GDM1 (cell line): Measurements from ENCODE around the gene JAG2.
A peak's percentile ranks its signal among the peaks of the same experiment; 100 is the strongest.

Experiments used
- DNase-seq: peaks from one replicate; lab custom pipeline; 2025; lab: John Stamatoyannopoulos, UW

Gene JAG2

DNA sequence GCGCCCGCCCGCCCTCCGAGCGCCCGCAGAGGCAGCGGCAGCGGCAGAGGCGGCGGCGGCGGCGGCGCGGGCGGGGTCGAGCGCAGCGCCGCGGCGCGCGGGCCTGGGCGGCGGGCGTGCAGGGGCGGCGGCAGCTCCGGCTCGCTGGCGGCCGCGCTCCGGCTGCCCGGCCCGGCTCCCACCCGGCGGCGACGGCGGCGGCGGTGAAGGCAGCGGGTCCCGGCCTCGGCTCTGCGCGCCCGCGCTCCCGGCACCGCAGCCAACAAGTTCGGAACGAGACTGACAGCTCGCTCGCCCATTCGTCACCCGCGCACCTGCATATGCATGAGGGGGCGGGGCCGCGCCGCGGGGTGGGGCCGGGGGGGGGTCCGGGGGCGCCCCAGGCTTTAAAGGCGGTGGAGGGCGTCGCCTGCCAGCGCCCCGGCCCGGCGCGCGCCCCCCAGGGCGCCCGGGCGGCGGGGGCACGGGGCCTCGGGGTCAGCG is at the start of gene JAG2:
Gene JAG2 (minus strand): TSS at position 281 of the 483 bp plus-strand sequence. CDS start 356 bp downstream, outside the sequence.
- peak; percentile 35 for DNase-seq

DNA sequence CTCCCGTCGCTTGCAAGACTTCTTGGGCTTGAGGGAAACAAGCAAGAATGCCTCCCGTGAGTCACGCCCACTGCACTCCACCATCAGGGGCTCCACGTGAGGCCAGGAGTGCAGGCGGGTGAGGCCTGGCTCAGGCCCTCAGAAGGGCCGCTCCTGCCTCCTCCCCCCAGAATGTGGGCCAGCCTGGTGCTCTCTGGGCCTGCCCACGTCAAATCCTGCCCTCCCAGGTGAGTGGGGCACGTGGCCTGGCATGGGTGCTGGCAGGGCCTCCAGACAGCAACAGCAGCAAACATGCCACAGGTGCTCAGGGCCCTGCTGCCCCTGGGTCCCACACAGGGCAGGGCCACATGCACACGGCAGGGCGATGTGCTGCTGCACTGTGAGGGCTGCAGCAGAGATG is 49.2 kb upstream of the JAG2 start:
- no peak for DNase-seq

DNA sequence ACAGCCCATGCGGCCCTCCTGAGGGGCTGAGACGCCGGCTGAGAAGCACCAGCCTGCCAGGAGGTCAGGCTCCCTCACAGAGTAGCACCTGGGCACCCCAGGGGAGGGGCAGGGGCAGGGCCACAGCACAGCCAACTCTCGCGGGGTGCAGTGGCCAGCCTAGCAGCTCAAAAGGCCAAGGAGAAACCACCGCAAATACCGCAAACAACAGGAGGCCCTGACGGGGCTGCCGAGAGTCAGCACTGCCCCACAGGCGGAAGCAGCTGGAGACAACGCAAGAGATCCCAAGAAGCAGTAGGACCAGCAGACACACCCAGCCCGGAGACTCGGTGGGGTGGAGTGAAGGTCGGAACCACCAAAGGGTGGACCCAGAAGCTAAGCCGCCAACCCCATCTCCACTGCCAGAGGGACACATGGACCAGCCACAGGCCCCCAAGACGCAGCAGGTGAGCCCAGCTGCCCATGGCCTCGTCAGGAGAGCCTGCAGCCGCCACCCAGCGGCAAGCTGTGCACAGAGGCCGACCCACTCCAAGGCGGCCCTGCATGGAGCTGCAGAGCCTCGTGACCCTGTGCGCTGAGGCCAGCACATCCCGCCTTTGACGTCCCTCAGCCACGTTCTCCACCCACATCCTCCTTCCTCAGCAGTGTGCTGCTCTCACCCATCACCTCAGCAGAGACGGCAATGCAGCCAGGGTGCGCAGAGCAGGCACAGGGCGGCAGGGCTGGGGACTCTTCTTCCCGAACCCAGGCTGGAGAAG is 48.1 kb upstream of the JAG2 start:
- DNase-seq = no peak

DNA sequence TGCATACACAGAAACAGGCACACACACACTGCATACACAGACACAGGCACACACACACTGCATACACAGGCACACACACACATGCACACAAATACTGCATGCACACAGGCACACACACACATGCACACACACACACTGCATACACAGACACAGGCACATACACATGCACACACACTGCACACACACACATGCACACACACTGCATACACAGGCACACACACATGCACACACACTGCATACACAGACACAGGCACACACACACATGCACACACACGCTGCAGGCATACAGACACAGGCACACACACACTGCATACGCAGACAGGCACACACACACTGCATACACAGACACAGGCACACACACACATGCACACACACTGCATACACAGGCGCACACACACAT is 47.0 kb upstream of the JAG2 start:
- DNase-seq = no peak

DNA sequence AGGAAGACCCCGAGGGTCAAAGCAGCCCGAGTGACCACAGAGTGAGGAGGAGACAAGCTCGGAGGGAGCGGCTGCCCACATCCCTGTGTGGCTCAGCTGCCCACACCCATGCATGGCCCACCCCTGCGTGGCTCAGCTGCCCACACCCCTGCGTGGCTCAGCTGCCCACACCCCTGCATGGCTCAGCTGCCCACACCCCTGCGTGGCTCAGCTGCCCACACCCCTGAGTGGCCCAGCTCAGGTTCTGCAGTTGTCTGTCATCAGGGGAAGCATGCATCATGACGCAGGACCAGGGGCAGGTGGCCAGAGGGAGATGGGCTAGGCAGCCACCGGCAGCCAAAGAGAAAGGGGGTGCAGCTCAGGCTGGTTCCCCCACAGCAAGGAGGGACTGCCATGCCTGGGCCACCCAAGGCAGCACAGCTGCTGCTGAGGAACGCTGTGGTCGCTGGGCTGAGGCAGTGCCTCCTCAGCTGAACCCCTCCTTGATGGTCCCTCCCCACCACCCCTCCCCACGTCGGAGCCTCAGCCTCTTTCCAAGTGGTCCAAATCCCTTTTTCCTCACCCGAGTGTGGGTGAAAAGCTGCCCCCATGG is 45.8 kb upstream of the JAG2 start:
- no peak for DNase-seq

DNA sequence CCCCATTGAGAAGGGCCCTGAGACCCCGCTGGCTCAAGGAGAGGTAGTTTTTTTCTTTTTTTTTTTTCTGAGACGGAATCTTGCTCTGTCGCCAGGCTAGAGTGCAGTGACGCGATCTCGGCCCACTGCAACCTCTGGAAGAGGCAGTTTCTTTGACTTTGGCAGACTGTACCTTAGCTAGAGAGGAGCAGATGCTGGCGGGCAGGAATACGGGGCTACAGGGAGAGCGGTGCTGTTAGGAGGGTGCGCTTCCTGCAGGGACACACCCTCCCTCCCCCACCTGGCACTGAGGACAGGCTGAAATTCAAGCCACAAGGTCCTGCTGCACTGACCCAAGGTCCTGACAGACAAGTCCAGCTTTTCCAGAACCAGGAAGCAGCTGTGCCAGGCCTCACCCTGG is 44.8 kb upstream of the JAG2 start:
- DNase-seq = no peak

DNA sequence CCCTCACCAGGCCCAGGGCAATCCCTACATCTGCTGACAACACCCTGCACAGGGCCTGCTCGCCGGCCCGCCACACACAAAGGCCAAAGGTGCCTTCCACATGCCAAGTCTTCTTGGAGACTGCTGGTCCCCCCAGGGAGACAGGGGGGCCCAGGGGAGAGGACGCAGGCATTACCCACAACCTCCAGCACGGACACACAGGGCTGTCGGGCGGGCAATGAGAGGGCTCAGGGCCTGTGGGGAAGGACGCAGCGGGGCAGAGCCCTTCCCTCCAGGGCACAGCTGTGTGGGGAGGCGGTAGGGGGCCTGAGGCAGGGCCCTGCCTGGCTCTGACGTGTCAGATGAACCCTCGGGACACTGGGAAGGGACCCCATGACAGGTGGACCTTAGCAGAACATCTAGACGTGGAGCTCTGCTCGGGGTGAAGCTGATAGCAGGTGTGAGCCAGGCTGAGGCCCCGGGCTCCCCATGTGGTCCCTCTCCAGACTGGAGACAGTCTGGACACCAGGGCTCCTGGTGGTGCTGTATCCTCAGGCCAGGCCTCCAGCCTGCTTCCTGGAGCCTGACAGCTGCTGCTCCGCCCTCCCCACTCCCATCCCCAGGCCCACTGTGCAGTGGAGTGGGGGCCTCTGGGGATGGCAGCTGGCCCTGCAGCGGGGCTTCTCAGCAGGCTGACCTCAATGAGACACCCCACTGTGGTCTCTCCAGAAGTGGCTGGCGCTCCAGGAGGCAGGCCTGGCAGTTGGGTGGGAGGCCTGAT is 44.1 kb upstream of the JAG2 start:
- no peak for DNase-seq

DNA sequence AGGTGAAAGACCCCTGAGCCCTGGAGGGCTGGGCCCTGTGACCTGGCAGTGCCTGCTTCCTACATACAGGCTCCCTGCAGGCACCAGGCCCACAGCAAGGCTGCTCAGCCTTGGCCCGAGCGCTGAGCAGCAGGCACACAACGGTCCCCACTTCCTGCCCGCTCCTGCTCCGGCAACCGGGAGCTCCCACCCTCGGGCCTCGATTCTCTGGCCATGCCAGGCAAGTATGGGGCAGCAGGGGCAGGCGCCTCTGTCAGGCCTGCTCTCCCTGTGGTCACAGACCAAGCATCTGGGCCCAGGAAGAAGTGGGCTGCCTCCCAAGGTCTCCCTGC is 43.1 kb upstream of the JAG2 start:
- no peak for DNase-seq

DNA sequence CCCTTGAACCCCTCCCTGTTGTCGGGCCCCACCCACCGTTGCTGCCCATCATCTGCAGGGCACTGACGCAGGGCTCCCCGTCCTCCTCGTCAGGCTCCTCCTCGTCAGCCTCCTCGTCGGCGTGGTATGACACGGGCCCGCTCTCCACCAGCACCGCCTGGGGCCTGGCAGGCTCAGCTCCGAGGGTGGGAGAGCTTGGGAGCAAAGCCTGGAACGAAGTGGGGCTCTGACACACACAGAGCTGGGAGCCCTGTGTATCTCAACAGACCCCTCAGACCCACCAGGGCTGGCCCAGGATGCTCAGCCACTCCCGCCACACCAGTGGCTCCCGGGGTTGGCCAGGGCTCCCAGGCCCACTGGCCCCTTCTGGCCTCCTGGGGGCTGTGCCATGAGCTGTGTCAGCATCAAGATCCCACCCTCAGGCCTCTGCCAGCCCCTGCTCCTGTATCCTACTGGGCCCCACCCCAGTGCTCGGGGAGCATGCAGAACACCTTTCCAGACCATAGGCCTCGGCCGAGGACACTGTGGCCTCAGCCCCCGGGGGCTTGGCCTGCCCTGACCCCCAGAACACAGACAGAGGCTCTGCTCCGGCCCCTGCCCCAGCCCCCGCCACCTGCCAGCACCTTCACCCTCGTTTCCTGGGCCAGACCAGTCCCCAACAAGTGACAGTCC is 42.6 kb upstream of the JAG2 start:
- no peak for DNase-seq

DNA sequence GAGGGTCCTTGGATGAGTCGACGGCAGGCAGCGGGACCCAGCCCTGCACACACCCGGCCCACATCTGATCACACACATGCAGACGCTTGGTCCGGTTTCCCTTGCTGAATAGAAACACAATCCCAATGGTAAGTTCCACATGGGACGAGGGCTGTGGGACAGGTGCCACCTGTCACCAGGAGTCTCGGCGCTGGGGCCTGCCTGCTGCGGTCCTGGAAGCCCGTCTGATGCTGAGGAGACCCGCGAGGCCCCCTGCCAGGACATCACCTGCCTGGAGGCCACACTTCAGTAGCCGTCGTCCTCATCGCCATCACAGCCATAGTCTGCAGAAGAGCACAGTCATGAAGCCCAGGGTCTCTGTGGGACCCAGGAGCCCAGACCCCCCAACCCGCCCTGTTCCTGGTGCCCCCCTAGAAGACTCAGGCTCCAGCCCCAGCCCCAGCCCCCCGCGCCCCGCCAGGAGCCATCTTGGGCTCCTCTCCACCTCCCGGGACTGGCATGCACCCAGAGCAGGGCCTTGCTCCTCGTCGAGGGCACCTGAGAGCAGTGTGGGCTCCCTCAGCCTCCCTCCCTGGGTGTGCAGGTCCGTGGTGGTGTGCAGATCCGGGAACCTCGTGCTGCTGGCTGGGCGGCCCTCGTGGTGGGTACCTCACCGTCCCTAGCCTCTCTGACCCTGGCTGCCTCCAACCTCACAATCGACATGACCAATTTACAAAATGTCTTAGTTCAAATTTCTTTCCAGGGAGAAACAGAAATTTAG is 41.9 kb upstream of the JAG2 start:
- DNase-seq = no peak

DNA sequence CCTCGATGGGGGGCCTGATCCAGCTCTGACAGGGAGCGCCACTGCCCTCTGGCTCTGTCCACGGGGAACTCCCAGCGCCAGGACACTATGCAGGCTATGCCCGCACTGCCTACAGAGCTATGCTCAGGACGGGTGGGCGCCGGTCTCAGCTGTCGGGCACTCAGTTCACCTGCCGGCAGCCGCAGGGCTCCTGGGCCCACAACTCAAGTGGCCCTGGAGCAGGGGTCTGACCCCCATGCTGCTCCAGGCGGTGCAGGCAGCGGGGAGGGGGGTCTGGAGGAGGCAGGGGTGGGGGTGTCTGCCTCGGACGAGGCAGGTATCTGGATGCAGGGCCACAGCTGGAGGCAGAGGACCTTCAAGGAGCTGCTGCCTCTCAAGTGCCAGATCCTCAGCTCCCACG is 41.1 kb upstream of the JAG2 start:
- no peak for DNase-seq

DNA sequence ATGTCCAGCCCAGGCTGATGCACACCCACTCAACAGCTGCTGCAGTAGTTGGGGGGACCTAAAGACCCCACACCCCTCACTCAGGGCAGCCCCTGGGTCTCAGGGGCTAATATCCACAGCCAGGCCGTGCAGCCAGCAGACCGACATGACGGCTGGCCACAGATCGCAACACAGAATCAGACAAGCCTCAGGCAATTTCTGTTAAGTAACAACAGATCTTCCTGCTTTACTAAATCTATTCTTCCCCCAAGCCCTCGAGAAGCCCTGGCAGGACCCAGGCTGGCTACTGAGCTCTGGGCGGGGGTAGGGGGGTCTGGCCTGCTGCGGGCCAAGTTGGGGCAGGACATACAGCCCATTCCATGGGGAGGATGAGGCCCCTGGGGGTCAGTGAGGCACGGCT is 40.5 kb upstream of the JAG2 start:
- no peak for DNase-seq

DNA sequence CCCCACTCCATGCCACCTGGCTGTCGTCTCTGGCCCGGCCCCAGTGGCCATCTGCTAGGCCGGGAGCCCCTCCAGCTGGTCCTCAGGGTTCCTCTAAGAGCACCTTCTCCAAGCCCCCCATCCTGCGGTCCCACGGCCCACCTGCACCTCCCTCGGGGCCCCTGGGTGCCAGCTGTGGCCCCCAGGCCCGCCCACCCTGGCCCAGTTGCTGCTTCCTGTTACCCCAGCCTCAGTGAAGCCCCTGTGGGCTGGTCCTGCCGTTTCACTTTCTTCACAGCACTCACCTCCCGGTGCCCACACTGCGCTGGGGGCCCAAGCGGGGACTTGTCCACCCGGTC is 40.1 kb upstream of the JAG2 start:
- no peak for DNase-seq

DNA sequence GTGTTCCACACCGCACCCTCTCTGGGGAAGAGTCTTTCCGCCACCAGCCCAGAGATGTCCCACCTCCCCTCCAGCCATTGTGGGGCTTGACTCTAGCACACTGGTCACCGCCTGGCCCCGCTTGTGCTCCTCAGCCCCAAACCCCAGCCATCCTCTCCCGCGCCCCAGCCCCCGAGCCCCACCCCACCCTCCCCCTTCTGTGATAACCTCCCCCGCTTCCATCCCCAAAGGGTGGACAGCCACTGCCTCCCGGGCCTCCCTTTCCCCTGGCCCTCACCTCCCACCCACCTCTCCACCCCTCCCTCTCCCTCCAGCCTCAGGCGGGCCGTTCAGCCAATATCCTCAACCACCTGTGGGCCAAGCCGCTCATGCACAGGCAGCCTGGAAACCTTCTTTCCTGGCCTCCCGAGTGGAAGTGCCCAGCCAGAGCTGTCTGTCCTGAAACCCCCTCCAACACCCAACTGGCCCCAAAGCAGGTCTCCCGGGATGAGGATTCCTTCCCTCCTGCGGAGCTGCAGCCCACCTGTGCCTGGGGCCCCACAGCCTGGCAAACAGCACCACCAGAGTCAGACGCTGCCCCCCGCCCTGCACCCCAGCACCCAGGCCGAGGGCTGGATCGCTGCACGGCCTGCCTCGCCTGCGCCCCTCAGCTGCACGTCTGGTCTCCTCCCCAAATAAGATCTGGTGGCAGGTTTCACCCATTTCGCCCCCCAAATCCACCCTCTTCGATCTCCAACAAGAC is 39.6 kb upstream of the JAG2 start:
- DNase-seq = no peak

DNA sequence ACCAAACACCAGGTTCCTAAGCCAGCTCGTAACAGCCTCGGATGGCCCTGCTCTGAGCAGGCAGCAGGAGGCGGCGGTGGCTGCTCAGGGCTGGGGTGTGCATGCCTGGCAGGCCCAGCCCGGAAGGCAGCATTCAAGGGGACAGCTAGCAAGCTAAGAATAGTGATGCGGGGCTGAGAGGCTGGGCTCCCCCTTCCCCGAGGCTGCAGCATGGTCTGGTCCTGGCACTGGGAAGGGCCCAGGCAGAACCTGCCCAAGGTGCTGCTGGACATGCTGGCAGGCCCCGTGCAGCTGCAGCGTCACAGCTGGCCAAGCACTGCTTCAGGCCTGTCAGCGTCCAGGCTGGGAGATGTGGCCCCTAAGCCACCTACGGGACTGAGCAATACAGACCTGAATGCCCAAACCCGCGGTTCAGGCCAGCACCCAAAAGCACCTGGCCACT is 38.9 kb upstream of the JAG2 start:
- no peak for DNase-seq

DNA sequence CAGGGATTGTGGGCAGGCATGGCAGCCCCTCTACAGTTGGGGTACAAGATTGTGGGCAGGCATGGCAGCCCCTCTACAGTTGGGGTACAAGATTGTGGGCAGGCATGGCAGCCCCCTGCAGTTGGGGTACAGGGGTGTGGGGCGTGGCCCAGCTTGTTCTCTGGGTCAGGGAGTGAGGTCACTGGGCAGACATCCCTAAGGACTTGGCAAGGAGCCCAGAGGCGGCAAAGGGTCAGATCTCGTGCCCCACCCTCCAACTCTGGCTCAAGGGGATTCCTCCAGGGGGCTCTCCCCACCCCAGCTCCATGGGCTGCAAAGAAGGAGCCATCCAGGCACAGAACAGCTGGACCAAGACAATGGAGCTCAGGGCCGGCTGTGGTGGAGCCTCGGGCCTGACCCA is 38.3 kb upstream of the JAG2 start:
- no peak for DNase-seq

DNA sequence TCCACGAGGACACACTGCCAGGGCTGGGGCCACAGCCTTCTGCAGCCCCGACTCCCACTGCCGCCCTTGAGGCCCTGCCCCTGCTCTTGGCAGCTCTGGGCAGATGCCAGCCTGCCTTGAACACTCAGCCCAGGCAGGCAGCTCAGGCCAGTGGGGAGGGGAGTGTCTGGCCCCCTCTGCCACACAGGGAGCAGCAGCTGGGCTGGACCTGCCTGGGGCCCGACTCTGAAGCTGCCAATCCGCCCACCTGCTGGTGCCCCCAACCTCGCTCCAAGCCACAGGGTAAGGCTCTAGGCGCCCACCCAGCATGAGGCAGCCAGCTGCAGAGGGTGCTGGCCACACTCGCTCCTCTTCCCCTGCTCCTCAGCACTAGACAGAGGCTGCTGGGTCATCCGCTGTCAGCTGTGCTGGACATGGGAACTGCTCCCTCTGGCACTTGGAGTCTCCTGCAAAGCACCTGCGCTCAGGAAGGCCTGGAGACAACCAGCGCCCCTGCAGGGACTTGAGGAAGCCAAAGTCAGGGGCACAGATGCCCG is 37.2 kb upstream of the JAG2 start:
- no peak for DNase-seq

DNA sequence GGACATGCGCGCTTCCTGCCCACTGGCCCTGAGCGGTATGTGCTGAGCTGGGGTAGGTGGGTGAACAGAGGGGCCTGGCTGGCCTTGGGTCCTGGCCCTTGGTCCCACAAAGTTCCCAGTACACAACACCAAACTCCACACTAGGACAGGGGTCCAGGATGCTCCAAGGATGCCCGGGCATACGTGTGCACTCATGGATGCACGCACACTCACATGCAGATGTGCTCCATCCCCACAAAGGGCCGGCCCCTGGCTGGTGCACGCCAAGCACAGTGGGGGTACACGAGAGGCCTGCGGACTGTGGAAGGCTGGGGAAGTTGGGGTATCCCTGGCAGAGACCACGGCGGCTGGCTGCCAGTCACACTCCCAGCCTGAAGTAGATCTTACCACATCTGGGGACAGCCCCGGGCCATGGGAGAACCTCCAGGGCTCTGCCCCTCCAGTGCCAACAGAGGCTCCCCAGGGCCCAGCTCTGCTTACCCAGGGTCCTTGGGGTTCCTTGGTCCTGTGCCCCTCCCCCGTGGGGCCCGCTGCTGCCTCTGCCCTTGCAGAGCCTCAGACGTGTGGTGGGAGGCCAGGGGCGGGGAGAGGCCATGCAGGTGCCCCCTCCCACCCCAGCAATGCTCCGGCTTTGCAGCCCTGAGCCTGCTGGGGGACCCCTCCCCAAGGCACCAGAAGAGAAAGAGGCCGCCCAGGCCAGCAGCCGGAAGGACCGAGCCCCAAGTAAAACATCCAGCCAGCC is 36.5 kb upstream of the JAG2 start:
- DNase-seq = no peak

DNA sequence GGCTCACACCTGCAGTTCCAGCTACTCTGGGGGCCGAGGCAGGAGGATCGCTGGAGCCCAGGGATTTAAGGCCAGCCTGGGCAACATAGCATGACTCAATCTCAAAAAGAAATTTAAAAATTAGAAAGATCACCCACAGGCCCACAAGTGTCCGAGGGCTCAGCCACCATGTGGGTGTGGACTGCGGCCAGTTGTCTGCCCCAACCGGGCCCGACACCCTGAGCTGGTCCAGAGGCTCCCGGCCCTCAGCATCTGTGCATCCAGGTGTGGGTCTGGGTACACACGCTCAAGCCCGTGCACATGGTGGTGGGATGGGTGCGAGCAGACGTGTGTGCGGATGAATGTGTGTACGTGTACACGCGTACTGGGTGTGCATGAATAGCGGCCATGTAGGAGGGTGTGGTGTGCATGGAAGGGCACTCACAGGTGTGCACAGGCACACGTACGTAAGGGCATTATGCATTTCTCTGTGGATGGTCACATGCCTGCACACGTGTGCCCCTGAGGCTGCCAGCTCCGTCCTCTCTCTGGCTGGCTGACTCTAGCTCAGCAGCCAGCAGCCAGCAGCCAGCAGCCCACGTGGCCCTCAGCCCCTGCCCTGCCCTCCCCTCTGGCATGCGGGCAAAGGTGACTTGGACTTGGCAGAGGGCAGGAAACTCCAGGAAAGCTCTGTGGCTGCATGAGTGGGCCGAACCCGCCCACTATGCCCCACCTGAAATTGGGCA is 35.8 kb upstream of the JAG2 start:
- no peak for DNase-seq

DNA sequence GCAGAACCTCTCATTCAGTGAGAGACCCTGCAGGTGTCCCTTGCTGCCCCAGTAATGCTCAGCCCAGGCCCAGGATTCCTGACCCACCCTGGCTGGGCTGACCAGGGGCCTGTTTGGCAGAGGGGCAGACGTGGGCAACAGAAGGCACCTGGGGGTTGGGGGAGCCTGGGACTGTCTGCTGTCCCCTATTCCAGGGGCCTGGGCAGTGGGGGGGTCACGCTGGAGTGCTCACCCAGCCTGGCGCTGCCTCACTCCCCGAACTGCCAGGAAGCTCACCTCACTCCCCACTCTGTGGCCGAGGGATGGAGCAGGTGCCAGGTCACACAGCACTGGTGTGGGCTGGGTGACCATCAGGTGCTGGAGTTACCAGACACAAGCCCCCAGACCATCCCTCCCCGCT is 35.1 kb upstream of the JAG2 start:
- DNase-seq = no peak
